ENCODE measurements around the gene ANXA3. TPM values are rescaled to one million over a fixed set of nuclear protein-coding genes. Genes with fewer than 3 reads are reported as not detected.

The ANXA3 gene
- polyA plus RNA-seq, 6 donors from 2014 or later, result 0.65 to 1.3 (median 0.73) TPM; not detected in 3

DNA sequence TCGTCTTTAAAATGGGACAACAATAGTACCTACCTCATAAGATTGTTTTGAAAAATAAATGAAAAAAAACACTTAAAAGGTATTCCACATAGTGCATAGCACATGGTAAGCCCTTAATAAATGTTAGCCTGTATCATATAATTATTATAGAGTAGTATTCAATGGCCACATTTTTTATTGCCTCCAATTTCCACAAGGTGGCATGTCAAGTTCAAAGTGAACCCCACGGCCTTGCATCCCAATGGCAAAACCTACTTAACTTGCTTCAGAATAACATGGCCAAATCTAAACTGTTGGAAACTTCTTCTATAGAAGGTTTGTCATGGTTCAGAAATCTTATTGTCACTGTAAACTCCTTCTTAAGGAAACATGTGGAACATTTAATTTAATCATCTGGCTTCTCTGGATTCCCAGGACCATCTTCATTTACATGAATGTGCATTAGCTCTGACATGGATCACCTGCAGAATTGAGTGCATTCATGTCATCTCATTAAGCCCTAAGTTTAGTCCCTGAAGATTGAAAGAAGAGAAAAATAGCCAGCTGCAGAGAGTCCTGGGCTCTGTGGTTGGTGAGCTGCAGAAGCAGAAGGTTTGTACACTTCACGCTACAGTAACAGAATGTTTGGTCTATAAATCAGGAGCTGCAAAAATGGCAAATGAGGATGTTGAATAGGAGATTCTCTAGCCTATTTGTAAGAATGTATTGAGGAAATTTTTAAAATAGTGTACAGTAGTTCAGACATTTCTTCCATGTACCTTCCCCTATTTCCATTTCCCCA is 61.0 kb downstream of the ANXA3 start:
- DNase-seq (peak; percentile 43), ATAC-seq (ENCODE audit: low read depth in 2 of 2) (peak; percentile 41 to 52)
- Mint-ChIP-seq H3K36me3 (no peaks in the 10 kb centered on the region), H3K9me3 (no peaks in the 10 kb centered on the region), H3K4me1 (peaks cover 51 to 66% (median 61%) of the 10 kb centered on the region in 3 donors), H3K27me3 (no peaks in the 10 kb centered on the region), H3K4me3 (peak overlapping the region in 7 of 8 donors; percentile 23 to 52 (median 40)), H3K27ac (peak overlapping the region; percentile 65 to 94 (median 82))

DNA sequence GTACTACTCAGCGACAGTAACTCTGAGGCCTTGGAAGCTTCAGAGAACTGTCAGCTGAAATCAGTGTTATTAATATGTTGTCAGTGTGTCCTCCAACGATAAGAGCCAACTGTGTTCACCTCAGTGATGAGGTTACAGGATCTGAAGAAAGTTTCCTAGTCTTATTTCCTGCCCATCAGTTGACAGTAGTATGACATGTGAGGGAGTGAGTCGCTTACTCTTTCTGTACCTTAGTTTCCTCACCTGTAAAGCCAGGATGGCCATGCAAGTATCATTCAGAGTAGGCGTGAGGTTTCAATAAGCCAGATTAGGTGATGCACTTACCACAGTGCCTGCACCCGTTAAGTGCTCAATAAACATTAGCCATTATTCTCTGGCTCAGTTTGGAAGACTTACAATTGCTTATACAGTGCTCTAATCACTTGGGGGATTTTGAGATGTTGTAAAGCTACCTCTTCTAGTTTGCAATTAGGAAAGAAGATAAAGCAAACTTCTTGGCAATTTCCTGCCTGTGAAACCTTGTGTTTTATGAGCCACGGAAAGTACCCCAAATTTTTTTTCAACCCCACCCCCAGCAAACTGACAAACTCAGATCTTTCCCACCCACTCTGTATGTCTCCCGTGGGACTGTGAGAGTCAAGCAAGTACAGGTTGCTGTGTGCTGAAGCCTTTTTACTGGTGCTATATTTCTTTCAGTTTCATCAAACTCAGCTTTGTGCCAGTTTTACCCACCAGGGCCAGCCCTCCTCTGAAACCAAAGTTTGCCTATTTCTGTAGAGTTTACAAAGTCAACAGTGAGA is 62.2 kb downstream of the ANXA3 start:
- Mint-ChIP-seq H3K27ac (peak overlapping the region; percentile 64 to 95 (median 85)), H3K27me3 (no peaks in the 10 kb centered on the region), H3K4me1 (peaks cover 45 to 62% (median 62%) of the 10 kb centered on the region in 3 donors), H3K4me3 (peak overlapping the region; percentile 6 to 80 (median 46)), H3K36me3 (no peaks in the 10 kb centered on the region), H3K9me3 (no peaks in the 10 kb centered on the region)
- ATAC-seq (ENCODE audit: low read depth in 2 of 2) (peak; percentile 79 to 81), DNase-seq (peak; percentile 48)

DNA sequence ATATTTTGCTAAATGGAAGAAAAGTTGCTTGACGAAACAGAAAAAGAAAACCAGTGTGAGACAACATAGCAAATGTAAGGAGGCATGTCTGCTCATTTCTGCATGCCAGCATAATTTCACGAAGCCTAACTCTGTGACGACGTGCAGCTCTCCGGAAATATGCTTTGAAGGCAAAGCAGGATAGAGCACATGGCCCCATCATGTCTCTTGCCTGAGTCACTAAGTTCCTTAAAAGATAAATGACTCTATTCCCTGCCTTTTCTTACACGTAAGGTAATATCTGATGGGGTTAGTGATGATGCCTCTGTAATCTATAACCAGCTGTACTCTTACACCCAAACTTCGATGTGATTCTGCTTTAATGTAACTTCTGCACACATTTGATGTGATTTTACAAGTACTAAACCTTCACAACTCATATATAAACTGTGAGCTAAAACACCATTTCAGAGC is 64.5 kb downstream of the ANXA3 start:
- Mint-ChIP-seq H3K27me3 (no peaks in the 10 kb centered on the region), H3K27ac (peak overlapping the region in 2 of 6 donors; percentile 12 to 21), H3K36me3 (no peaks in the 10 kb centered on the region), H3K4me3 (no peak overlapping the region), H3K9me3 (no peaks in the 10 kb centered on the region), H3K4me1 (peaks cover 39 to 53% (median 52%) of the 10 kb centered on the region in 3 donors)
- DNase-seq (no peak), ATAC-seq (ENCODE audit: low read depth in 2 of 2) (no peak)

DNA sequence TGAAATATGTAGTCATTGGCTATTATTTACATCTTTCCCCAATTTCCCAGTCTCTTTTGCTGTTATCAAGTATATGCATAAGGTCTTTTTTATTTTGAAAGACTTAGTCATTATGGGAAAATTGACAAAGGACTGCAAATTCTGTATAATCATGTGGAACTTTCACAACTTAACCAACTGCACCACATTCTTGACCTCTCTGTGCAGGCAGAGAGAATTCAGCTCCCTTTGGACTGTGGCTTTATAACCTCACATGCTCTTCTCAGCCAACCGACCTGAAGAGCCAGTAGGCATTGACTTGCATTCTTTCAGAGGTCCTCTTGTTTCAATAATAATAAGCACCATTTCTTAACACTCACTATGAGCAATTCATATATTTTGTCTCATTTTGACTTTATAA is 66.9 kb downstream of the ANXA3 start:
- no peak for DNase-seq
- ATAC-seq (ENCODE audit: low read depth in 2 of 2), result no peak
- Mint-ChIP-seq H3K4me1 (peaks cover 28 to 29% (median 29%) of the 10 kb centered on the region in 3 donors), H3K27me3 (no peaks in the 10 kb centered on the region), H3K9me3 (no peaks in the 10 kb centered on the region), H3K27ac (no peak overlapping the region), H3K4me3 (no peak overlapping the region), H3K36me3 (no peaks in the 10 kb centered on the region)

DNA sequence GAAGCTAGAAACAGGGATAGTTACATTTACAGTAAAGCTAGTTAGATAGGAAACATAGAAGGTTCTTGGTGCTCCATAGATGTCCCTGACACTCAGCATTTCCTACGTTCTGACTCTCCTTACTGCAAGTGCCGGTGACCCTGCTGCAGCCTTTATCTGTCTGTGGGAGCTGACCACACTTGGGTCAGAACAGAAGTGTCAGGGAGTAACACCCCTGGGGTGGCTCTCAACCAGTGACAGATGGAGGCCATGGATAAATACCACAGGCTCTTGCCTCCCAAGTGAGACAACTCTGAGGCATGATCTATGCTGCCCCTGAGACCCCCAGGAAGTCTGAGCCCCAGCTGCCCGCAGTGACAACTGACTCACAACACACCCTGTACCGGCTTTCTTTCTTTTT is 69.8 kb downstream of the ANXA3 start:
- no peak overlapping the region for H3K27ac Mint-ChIP-seq
- peak overlapping the region in 2 of 8 donors; percentile 15 to 59 for H3K4me3 Mint-ChIP-seq
- H3K9me3 Mint-ChIP-seq, result no peaks in the 10 kb centered on the region
- H3K4me1 Mint-ChIP-seq, result peaks cover 14 to 18% (median 16%) of the 10 kb centered on the region in 3 donors
- DNase-seq (no peak), ATAC-seq (ENCODE audit: low read depth in 2 of 2) (no peak)
- H3K27me3 Mint-ChIP-seq, result no peaks in the 10 kb centered on the region
- H3K36me3 Mint-ChIP-seq, result no peaks in the 10 kb centered on the region

DNA sequence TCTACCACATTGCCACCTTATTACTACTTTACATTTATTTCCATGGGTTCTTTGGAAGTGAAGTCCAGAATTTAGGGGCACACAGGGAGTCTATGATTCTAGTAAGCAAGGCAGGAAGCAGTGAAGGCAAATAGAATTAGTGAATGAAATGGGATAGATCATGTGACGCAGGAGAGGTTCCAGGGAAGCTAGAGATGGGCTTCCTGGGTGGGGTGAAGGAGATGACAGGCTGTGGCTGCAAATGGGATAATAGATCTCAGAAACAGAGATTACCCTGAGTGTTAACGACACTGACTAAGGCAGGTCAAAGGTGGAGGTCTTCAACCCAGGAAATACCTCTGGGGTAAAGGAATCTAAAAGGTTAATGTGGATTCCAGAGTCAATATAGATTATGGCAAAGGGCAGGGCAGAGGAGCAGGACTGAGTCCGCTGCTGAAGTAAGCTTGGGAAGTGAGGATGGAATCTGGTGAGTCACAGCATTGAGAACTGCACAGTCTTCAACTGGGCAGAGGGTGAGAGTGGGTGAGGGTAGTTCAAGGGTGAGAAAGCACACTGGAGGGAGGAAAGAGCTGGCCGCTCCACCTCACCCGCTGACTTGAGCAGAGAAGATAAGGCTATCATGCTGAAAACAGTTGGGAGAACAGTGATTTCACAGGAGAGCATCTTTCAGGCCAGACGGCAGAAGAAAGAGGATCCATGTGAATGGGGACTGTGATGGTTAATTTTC is 70.8 kb downstream of the ANXA3 start:
- no peak for ATAC-seq (ENCODE audit: low read depth in 2 of 2)

DNA sequence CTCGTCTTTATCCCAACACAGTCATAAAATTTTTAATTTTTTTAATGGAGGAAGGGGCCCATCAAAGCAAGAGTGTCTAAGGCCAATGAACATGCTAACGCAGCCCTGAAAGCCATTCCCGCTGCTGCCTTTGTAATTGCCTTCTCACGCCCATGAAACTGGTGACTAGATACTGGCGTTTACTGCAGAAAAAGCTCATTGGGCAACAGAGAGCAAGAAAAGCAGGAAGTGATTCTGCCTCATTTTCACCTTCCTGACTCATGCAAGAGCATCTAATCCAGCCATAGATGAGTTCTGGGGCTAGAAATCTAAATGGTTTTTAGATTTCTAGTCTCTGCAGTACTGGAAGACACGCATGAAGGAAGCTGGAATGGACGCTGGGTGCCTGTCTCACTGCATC is 72.5 kb downstream of the ANXA3 start:
- ATAC-seq (ENCODE audit: low read depth in 2 of 2), result peak in 1 of 2 donors; percentile 21
- no peak overlapping the region for H3K4me3 Mint-ChIP-seq
- H3K27ac Mint-ChIP-seq, result no peak overlapping the region
- no peak for DNase-seq
- H3K36me3 Mint-ChIP-seq, result peaks cover 0 to 3% of the 10 kb centered on the region in 2 donors
- H3K9me3 Mint-ChIP-seq, result peaks cover under 1 to 6% (median 3%) of the 10 kb centered on the region in 7 donors
- peaks cover 24 to 29% (median 25%) of the 10 kb centered on the region in 3 donors for H3K4me1 Mint-ChIP-seq
- no peaks in the 10 kb centered on the region for H3K27me3 Mint-ChIP-seq

More for the DNA sequence above, 70.8 kb downstream of the ANXA3 start:
- Mint-ChIP-seq H3K27ac (peak overlapping the region in 2 of 6 donors; percentile 14 to 34), H3K9me3 (no peaks in the 10 kb centered on the region), H3K27me3 (no peaks in the 10 kb centered on the region), H3K36me3 (no peaks in the 10 kb centered on the region), H3K4me1 (peaks cover 18 to 24% (median 20%) of the 10 kb centered on the region in 3 donors), H3K4me3 (no peak overlapping the region)
- DNase-seq, result no peak

DNA sequence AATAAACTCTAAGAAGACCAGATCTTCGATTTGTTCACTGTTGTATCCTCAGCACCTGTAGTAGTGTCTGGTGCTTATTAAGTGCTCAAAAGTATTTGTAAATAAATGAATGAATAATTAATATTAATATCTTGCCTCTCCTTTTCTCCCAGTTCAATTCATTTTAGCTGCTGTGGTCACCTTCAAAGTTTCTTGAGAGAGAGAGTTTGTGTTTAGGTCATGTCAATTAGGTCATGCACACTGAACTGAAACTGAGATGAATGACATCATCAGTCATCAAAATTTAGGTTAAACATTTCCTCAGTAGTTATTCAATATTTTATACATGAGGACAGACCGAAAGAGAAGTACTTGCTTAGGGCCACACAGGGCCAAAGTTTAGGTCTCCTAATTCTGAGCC is 73.5 kb downstream of the ANXA3 start:
- Mint-ChIP-seq H3K4me3 (no peak overlapping the region), H3K9me3 (peaks cover 2 to 14% (median 9%) of the 10 kb centered on the region in 7 donors), H3K27ac (peak overlapping the region in 1 of 6 donors; percentile 82), H3K27me3 (no peaks in the 10 kb centered on the region), H3K36me3 (peaks cover 0 to 14% of the 10 kb centered on the region in 2 donors), H3K4me1 (peaks cover 31 to 39% (median 34%) of the 10 kb centered on the region in 3 donors)
- ATAC-seq (ENCODE audit: low read depth in 2 of 2) (no peak), DNase-seq (no peak)

DNA sequence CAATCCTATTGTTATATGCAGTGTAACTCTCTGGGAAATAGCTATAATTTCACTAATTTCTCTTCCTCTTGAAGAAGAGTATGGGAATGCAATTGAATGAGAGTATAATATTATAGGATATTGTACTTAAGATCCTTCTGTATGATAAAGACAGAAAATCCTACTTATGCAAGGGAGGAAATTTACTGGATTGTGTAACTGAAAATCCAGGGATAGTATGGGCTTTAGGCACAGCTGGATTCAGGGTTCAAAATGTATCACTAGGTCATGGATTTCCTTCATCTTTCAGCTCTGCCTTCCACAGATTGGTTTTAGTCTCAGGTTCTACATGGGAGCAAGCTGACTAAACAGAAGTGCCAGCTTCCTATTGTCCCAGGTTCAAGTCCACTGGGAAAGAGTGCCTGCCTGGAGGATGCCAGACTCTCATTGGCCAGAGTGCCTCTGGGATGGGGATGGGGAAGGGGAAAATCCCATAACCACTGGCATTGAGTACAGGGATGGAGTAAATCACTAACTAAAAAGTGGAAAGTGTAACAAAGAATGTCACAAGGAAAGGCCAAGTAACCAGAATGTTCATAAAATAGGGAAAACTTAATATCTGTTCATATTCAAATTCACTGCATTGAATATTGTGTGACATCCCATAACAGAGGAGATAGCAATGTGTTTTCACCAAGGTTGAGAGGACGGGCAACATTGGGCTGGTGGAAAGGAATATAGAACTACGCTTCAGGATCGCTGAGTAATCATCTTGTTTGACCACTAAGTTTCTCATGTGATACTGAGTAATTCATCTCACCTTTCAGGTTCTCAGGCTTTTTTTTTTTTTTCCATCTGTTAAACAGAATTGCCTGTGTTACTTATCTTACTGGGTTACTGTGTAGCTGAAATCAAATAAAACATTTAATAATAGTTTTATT is 75.7 kb downstream of the ANXA3 start:
- no peak for ATAC-seq (ENCODE audit: low read depth in 2 of 2)
- Mint-ChIP-seq H3K27me3 (no peaks in the 10 kb centered on the region), H3K9me3 (peaks cover 2 to 15% (median 9%) of the 10 kb centered on the region in 7 donors), H3K27ac (peak overlapping the region in 4 of 6 donors; percentile 33 to 86 (median 49)), H3K4me1 (peaks cover 44 to 61% (median 56%) of the 10 kb centered on the region in 3 donors), H3K4me3 (peak overlapping the region in 1 of 8 donors; percentile 26), H3K36me3 (peaks cover 0 to 19% of the 10 kb centered on the region in 2 donors)
- DNase-seq, result no peak

DNA sequence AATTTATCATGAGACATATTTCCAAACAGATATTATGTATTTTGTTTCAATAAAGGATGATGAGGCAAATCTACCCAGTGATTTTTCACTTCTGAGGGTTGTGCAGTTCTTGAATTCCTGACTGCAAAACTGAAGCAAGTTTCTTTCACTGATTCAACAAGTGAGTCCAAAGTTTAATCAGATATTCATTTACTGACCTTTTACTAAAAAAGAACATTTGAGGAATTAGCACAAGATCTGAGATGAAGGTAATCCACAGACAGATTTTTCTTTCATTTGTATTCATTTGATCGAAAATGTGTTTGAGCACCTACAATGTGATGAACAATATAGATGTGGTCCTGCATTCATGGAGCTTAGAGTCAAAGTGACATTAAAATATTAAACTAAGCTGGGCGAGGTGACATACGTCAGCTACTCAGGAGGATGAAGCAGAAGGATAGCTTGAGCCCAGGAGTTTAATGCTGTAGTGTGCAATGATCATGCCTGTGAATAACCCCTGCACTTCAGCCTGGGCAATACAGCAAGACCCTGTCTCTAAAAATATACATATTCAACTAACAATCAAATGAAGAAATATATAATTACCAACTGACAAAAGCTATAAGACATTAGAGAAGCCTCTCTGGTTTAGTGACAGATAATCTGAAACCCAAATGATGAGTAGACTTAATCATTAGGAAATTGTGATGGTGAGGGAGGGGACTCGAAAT is 76.6 kb downstream of the ANXA3 start:
- DNase-seq, result no peak
- Mint-ChIP-seq H3K27me3 (no peaks in the 10 kb centered on the region), H3K9me3 (peaks cover 2 to 15% (median 9%) of the 10 kb centered on the region in 7 donors), H3K4me1 (peaks cover 48 to 69% (median 63%) of the 10 kb centered on the region in 3 donors), H3K36me3 (peaks cover 0 to 19% of the 10 kb centered on the region in 2 donors), H3K27ac (peak overlapping the region; percentile 31 to 94 (median 76)), H3K4me3 (no peak overlapping the region)
- ATAC-seq (ENCODE audit: low read depth in 2 of 2), result no peak

DNA sequence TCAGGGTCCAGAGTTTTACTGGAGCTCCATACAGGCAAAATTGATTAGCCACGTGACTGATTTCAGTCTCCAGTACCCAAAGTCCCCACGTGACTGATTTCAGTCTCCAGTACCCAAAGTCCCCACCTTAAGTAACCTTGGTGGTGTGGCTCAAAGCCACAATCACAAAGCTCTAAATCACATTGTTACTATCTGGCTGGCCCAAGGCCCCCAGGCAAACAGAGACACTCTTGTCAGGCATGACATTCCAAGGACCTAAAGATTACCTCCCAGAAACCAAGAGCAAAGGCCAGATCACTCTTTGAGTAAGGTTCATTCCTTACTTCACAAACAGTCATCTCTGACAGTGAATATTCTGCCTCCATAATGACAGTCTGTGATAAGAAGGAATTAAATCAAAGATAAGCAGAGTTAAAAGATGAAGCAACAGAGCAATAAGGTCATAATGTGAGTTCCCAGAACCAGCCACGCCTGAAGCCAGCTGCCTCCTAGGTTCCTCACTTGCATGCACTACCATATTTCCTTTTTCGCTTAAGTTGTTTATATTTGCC is 78.5 kb downstream of the ANXA3 start:
- DNase-seq, result no peak
- H3K9me3 Mint-ChIP-seq, result peaks cover 2 to 15% (median 9%) of the 10 kb centered on the region in 7 donors
- peaks cover 46 to 78% (median 71%) of the 10 kb centered on the region in 3 donors for H3K4me1 Mint-ChIP-seq
- H3K27ac Mint-ChIP-seq, result peak overlapping the region; percentile 82 to 94 (median 93)
- ATAC-seq (ENCODE audit: low read depth in 2 of 2), result peak; percentile 20 to 27
- H3K27me3 Mint-ChIP-seq, result no peaks in the 10 kb centered on the region
- H3K4me3 Mint-ChIP-seq, result peak overlapping the region in 7 of 8 donors; percentile 29 to 90 (median 59)
- H3K36me3 Mint-ChIP-seq, result peaks cover 0 to 19% of the 10 kb centered on the region in 2 donors
